ENCODE results near the gene SULT4A1.

Gene SULT4A1

DNA sequence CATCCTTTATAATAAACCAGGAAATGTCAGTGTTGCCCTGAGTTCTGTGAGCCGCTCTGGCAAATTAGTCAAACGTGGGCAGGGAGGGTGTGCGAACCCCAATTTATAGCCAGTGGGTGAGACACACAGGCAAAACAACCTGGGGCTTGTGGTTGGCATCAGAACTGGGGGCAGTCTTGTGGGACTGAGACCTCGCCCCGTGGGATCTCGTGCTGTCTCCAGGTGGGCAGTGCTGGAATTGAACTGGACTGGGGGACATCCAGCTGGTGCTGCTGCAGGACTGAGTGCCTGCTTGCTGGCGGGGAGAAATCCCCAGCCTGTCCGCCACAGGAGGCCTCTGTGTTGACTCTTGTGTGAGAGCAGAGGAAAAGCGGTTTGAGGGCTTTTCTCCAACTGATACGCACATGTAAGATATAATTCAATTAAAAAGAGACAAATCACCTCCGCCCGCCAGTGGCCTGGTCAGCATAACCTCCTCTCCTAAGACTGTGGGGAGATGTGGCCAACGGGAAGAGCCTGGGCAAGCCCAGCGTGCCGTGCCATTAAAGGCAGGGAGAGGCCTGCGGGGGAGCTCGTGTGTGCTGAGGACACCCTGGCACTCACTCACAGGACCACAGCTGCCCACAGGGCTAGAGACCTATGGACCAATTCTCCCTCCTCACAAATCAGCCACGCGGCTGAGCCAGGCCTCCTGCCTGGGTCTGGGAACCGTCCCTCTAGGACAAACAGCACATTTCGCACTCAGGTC is 18.4 kb downstream of the SULT4A1 start:
- no peaks in the 10 kb centered on the region; the same call in 1 of the 2 replicates for H3K27me3 ChIP-seq (replicated peaks; ENCODE audit: control insufficient read depth, insufficient read depth, low read length)
- H3K36me3 ChIP-seq (ENCODE audit: control insufficient read depth, insufficient read depth, low read length), result no peaks in the 10 kb centered on the region
- TF ChIP-seq, protein P1, sequence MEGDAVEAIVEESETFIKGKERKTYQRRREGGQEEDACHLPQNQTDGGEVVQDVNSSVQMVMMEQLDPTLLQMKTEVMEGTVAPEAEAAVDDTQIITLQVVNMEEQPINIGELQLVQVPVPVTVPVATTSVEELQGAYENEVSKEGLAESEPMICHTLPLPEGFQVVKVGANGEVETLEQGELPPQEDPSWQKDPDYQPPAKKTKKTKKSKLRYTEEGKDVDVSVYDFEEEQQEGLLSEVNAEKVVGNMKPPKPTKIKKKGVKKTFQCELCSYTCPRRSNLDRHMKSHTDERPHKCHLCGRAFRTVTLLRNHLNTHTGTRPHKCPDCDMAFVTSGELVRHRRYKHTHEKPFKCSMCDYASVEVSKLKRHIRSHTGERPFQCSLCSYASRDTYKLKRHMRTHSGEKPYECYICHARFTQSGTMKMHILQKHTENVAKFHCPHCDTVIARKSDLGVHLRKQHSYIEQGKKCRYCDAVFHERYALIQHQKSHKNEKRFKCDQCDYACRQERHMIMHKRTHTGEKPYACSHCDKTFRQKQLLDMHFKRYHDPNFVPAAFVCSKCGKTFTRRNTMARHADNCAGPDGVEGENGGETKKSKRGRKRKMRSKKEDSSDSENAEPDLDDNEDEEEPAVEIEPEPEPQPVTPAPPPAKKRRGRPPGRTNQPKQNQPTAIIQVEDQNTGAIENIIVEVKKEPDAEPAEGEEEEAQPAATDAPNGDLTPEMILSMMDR (IDR thresholded peaks at IDR 0.05; ENCODE audit: insufficient read depth, low read length, poor library complexity, severe bottlenecking), result no peak
- H3K4me3 ChIP-seq (replicated peaks; ENCODE audit: low read depth, low read length), result no peak overlapping the region
- DNase-seq (ENCODE audit: extremely low read depth, insufficient read length), result no peak

DNA sequence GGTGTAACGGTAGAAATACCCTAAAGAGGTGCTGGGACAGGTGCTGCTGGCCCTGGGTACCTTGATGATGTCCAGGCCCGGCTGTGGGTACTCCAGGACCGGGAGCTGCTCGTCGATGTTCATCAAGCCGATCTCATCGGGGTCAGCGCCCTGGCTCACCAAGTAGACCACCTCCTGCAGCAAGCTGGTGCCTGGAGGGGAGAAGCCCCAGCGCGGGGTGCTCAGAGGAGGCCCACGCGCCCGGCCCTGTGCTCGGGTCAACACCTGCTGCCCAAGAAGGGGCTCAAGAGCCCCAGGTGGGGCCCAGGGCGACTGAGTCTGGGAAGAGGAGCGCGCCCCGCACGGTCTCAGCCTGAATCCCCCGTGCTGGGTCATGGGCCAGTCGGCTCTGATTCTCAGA is 20.6 kb downstream of the SULT4A1 start:
- Histone ChIP-seq H3K4me3 (replicated peaks; ENCODE audit: low read depth, low read length) (no peak overlapping the region), H3K27me3 (replicated peaks; ENCODE audit: control insufficient read depth, insufficient read depth, low read length) (no peaks in the 10 kb centered on the region; the same call in 1 of the 2 replicates), H3K36me3 (ENCODE audit: control insufficient read depth, insufficient read depth, low read length) (no peaks in the 10 kb centered on the region)
- TF ChIP-seq, protein P1 (IDR thresholded peaks at IDR 0.05; ENCODE audit: insufficient read depth, low read length, poor library complexity, severe bottlenecking), result no peak
- no peak for DNase-seq (ENCODE audit: extremely low read depth, insufficient read length)

DNA sequence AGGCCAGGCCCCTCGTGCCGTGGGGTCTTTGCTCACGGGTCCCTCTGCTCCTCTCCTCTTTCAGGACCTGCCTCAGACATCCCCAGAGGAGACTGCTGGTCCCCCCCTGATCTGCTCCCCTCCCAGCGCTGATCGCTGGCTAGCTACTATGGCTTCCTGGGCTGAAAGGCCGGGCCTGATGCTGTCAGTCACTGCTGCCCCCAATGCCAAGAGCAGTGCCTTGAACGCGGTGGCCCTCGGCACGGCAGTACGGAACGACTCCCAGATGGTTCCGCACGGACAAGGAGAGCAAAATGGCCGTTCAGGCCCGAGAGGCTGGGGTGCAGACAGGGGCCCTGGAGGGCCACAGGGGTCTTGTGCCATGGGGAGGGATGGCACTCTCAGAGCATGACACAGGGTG is 21.5 kb downstream of the SULT4A1 start:
- TF ChIP-seq, protein P1 (IDR thresholded peaks at IDR 0.05; ENCODE audit: insufficient read depth, low read length, poor library complexity, severe bottlenecking), result no peak

DNA sequence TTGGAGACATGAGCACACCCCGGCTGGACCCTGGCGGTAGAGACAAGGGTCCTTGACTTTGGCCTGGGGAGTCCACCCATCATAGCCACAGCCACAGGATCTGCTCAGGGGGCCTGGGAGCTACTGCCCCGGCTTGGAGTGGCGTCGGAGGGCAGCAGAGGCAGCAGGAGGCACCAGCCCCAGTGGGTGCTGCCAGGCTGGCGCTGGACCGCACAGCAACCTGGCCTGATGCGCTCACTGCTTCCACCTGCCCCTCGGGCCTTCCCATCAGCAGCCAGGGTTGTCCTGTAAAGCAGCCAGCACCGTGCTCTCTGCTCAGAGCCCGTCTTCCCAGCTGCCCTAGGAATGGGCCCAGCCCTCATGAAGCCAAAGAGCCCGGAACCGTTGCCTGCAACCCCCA is 21.9 kb downstream of the SULT4A1 start:
- H3K36me3 ChIP-seq (ENCODE audit: control insufficient read depth, insufficient read depth, low read length), result no peaks in the 10 kb centered on the region
- no peak overlapping the region for H3K4me3 ChIP-seq (replicated peaks; ENCODE audit: low read depth, low read length)
- no peak for DNase-seq (ENCODE audit: extremely low read depth, insufficient read length)
- no peaks in the 10 kb centered on the region; the same call in 1 of the 2 replicates for H3K27me3 ChIP-seq (replicated peaks; ENCODE audit: control insufficient read depth, insufficient read depth, low read length)
- TF ChIP-seq, protein P1 (IDR thresholded peaks at IDR 0.05; ENCODE audit: insufficient read depth, low read length, poor library complexity, severe bottlenecking), result no peak

More for the DNA sequence above, 21.5 kb downstream of the SULT4A1 start:
- H3K27me3 ChIP-seq (replicated peaks; ENCODE audit: control insufficient read depth, insufficient read depth, low read length), result no peaks in the 10 kb centered on the region; the same call in 1 of the 2 replicates
- H3K4me3 ChIP-seq (replicated peaks; ENCODE audit: low read depth, low read length), result no peak overlapping the region
- H3K36me3 ChIP-seq (ENCODE audit: control insufficient read depth, insufficient read depth, low read length), result no peaks in the 10 kb centered on the region
- DNase-seq (ENCODE audit: extremely low read depth, insufficient read length), result no peak

DNA sequence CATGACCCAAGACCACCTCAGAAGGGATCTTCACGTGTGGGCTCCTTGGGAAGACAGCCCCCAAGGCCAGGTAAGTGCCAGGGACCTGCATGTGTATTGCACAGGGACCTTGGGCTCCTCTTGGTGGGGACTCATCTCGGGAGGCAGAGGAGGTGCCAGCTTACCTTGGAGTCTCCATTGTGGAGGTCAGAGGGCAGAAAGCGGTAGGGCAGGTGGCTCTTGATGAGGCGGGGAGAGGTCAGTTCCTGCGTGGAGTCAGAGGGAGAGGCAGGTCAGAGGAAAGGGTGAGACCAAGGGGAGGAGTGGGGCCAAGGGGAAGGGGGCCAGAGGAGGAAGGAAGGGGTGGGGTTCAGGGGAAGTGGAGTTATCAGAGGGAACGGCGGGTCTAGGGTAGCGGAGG is 22.5 kb downstream of the SULT4A1 start:
- H3K36me3 ChIP-seq (ENCODE audit: control insufficient read depth, insufficient read depth, low read length), result no peaks in the 10 kb centered on the region
- H3K4me3 ChIP-seq (replicated peaks; ENCODE audit: low read depth, low read length), result no peak overlapping the region
- TF ChIP-seq, protein P1 (IDR thresholded peaks at IDR 0.05; ENCODE audit: insufficient read depth, low read length, poor library complexity, severe bottlenecking), result no peak
- no peaks in the 10 kb centered on the region; the same call in 1 of the 2 replicates for H3K27me3 ChIP-seq (replicated peaks; ENCODE audit: control insufficient read depth, insufficient read depth, low read length)
- no peak for DNase-seq (ENCODE audit: extremely low read depth, insufficient read length)
